ENCODE measurements around the gene TPPP.

Gene TPPP

GRCh38 chr5:644971-645370, 48.2 kb downstream of the TPPP start:
- Histone ChIP-seq H3K27ac (ENCODE audit: low read depth in 2 of 2, low read length in 2 of 2) (no peak overlapping the region), H3K36me3 (ENCODE audit: control insufficient read depth in 2 of 2, insufficient read depth in 2 of 2, low read length in 2 of 2) (peaks cover 14 to 20% of the 10 kb centered on the region in 2 donors), H3K4me1 (ENCODE audit: control insufficient read depth in 2 of 2, insufficient read depth in 2 of 2, low read length in 2 of 2) (no peaks in the 10 kb centered on the region), H3K9ac (ENCODE audit: low read depth in 1 of 2, low read length in 2 of 2) (no peak overlapping the region), H3K27me3 (ENCODE audit: control insufficient read depth in 2 of 2, insufficient read depth in 2 of 2, low read length in 2 of 2) (no peaks in the 10 kb centered on the region), H3K9me3 (ENCODE audit: control insufficient read depth in 2 of 2, low read length in 2 of 2) (no peaks in the 10 kb centered on the region), H3K4me3 (ENCODE audit: low read length in 2 of 2) (no peak overlapping the region)

GRCh38 chr5:644509-644908, 48.6 kb downstream of the TPPP start:
- peaks cover 14 to 20% of the 10 kb centered on the region in 2 donors for H3K36me3 ChIP-seq (ENCODE audit: control insufficient read depth in 2 of 2, insufficient read depth in 2 of 2, low read length in 2 of 2)
- no peaks in the 10 kb centered on the region for H3K27me3 ChIP-seq (ENCODE audit: control insufficient read depth in 2 of 2, insufficient read depth in 2 of 2, low read length in 2 of 2)
- no peaks in the 10 kb centered on the region for H3K9me3 ChIP-seq (ENCODE audit: control insufficient read depth in 2 of 2, low read length in 2 of 2)
- no peak overlapping the region for H3K4me3 ChIP-seq (ENCODE audit: low read length in 2 of 2)
- H3K27ac ChIP-seq (ENCODE audit: low read depth in 2 of 2, low read length in 2 of 2) = no peak overlapping the region
- H3K4me1 ChIP-seq (ENCODE audit: control insufficient read depth in 2 of 2, insufficient read depth in 2 of 2, low read length in 2 of 2) = no peaks in the 10 kb centered on the region
- no peak overlapping the region for H3K9ac ChIP-seq (ENCODE audit: low read depth in 1 of 2, low read length in 2 of 2)

DNA sequence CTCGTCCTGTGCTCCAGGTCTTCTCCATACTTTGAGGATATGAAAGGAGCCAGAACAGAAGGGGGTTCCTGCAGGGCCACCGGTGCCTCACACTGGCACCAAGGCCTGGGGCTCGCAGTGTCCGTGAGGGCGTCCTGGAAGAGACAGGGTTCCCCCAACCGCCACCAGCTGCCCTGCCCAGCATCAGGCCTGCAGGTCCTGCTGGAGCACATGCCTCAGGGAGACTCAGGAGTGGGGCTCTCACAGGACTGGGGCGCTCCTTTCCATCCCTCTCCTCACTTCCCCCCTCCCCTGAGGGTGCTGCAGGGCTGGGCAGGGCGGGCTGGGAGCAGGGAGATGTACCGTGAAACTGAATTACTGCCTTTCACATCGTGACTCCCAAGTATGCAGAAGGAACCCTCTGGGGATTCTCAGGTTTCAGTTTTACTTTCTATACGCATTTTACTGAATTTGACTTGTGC, 49.3 kb downstream of the TPPP start:
- no peaks in the 10 kb centered on the region for H3K27me3 ChIP-seq (ENCODE audit: control insufficient read depth in 2 of 2, insufficient read depth in 2 of 2, low read length in 2 of 2)
- H3K36me3 ChIP-seq (ENCODE audit: control insufficient read depth in 2 of 2, insufficient read depth in 2 of 2, low read length in 2 of 2) = peaks cover 18 to 20% of the 10 kb centered on the region in 2 donors

GRCh38 chr5:643351-643801, 49.8 kb downstream of the TPPP start:
- H3K36me3 ChIP-seq (ENCODE audit: control insufficient read depth in 2 of 2, insufficient read depth in 2 of 2, low read length in 2 of 2) = peaks cover 18 to 22% of the 10 kb centered on the region in 2 donors
- no peaks in the 10 kb centered on the region for H3K4me1 ChIP-seq (ENCODE audit: control insufficient read depth in 2 of 2, insufficient read depth in 2 of 2, low read length in 2 of 2)

More for the DNA sequence above, 49.3 kb downstream of the TPPP start:
- Histone ChIP-seq H3K4me3 (ENCODE audit: low read length in 2 of 2) (no peak overlapping the region), H3K9ac (ENCODE audit: low read depth in 1 of 2, low read length in 2 of 2) (no peak overlapping the region), H3K27ac (ENCODE audit: low read depth in 2 of 2, low read length in 2 of 2) (no peak overlapping the region), H3K9me3 (ENCODE audit: control insufficient read depth in 2 of 2, low read length in 2 of 2) (no peaks in the 10 kb centered on the region), H3K4me1 (ENCODE audit: control insufficient read depth in 2 of 2, insufficient read depth in 2 of 2, low read length in 2 of 2) (no peaks in the 10 kb centered on the region)

DNA sequence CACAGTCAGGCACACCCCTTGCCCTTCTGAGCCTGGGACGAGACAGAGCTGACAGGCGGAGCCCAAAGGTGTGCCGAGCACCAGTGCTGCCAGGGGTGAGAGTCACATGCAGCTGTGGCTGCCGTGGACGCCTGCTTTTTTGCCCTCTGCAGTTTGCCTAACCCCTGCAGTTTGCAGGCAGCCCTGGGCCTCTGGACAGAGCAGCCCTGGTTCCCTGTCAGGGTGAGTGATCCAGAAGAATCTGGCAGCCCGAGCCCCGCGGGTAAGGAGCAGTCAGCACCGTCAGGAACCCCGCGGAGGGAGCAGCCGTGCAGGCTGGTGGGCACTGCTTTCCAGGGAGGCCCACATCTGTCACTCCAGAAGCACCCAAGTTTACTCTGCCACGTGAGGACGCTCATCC, 50.7 kb downstream of the TPPP start:
- H3K9ac ChIP-seq (ENCODE audit: low read depth in 1 of 2, low read length in 2 of 2) = no peak overlapping the region
- H3K27ac ChIP-seq (ENCODE audit: low read depth in 2 of 2, low read length in 2 of 2) = no peak overlapping the region
- no peaks in the 10 kb centered on the region for H3K9me3 ChIP-seq (ENCODE audit: control insufficient read depth in 2 of 2, low read length in 2 of 2)
- no peak overlapping the region for H3K4me3 ChIP-seq (ENCODE audit: low read length in 2 of 2)
- H3K27me3 ChIP-seq (ENCODE audit: control insufficient read depth in 2 of 2, insufficient read depth in 2 of 2, low read length in 2 of 2) = no peaks in the 10 kb centered on the region
- H3K36me3 ChIP-seq (ENCODE audit: control insufficient read depth in 2 of 2, insufficient read depth in 2 of 2, low read length in 2 of 2) = peaks cover 24 to 25% of the 10 kb centered on the region in 2 donors
- H3K4me1 ChIP-seq (ENCODE audit: control insufficient read depth in 2 of 2, insufficient read depth in 2 of 2, low read length in 2 of 2) = no peaks in the 10 kb centered on the region

More at GRCh38 chr5:643351-643801, 49.8 kb downstream of the TPPP start:
- H3K9me3 ChIP-seq (ENCODE audit: control insufficient read depth in 2 of 2, low read length in 2 of 2) = no peaks in the 10 kb centered on the region
- no peak overlapping the region for H3K4me3 ChIP-seq (ENCODE audit: low read length in 2 of 2)
- no peak overlapping the region for H3K9ac ChIP-seq (ENCODE audit: low read depth in 1 of 2, low read length in 2 of 2)
- H3K27ac ChIP-seq (ENCODE audit: low read depth in 2 of 2, low read length in 2 of 2) = no peak overlapping the region
- no peaks in the 10 kb centered on the region for H3K27me3 ChIP-seq (ENCODE audit: control insufficient read depth in 2 of 2, insufficient read depth in 2 of 2, low read length in 2 of 2)

- no peaks in the 10 kb centered on the region for H3K9me3 ChIP-seq (ENCODE audit: control insufficient read depth in 2 of 2, low read length in 2 of 2)
- no peak overlapping the region for H3K4me3 ChIP-seq (ENCODE audit: low read length in 2 of 2)
- no peak overlapping the region for H3K9ac ChIP-seq (ENCODE audit: low read depth in 1 of 2, low read length in 2 of 2)
- no peaks in the 10 kb centered on the region for H3K27me3 ChIP-seq (ENCODE audit: control insufficient read depth in 2 of 2, insufficient read depth in 2 of 2, low read length in 2 of 2)
- no peaks in the 10 kb centered on the region for H3K4me1 ChIP-seq (ENCODE audit: control insufficient read depth in 2 of 2, insufficient read depth in 2 of 2, low read length in 2 of 2)
- no peak overlapping the region for H3K27ac ChIP-seq (ENCODE audit: low read depth in 2 of 2, low read length in 2 of 2)
- peaks cover 25 to 30% of the 10 kb centered on the region in 2 donors for H3K36me3 ChIP-seq (ENCODE audit: control insufficient read depth in 2 of 2, insufficient read depth in 2 of 2, low read length in 2 of 2)
These were observed 51.8 kb downstream of the TPPP start for GRCh38 chr5:641331-641765.

DNA sequence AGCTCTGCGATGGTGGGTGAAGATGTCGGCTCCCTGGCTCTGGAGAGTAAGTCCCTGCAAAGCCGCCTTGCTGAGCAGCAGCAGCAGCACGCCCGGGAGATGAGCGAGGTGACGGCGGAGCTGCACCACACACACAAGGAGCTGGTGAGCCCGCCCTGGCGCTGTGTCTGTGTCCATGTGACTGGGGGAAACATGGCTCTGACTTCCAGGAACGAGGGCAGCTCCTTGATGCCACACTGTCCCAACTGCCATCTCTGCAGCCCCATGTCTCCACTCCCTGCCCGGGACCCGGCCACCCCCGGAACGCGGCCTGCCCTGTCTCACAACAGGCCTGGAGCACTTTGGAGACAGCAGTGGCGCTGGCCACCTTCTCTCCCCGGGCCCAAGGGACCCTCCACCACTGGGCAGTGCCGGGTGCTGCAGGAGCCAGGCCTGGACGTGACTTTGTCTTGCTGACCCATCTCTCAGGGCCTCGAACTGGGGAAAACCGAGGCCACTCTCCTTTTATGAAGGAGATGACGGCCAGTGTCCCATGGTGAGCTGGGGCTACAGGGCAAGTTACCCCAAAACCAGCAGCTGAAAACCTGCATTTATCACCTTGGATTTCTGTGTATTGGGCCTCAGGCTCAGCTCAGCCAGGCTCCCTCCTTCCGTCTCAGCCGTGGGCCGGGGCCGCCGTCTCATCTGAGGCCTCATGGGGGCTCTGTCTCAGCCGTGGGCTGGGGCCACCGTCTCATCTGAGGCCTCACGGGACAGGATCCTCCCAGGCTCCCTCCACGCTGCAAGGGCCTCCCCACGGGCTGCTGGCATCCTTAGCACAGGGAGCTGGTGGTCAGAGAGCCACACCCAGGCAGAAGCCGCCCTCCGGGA, 52.5 kb downstream of the TPPP start:
- H3K36me3 ChIP-seq (ENCODE audit: control insufficient read depth in 2 of 2, insufficient read depth in 2 of 2, low read length in 2 of 2) = peaks cover 27 to 37% of the 10 kb centered on the region in 2 donors

GRCh38 chr5:639584-640213, 53.5 kb downstream of the TPPP start:
- no peak overlapping the region for H3K4me3 ChIP-seq (ENCODE audit: low read length in 2 of 2)
- no peaks in the 10 kb centered on the region for H3K27me3 ChIP-seq (ENCODE audit: control insufficient read depth in 2 of 2, insufficient read depth in 2 of 2, low read length in 2 of 2)
- H3K27ac ChIP-seq (ENCODE audit: low read depth in 2 of 2, low read length in 2 of 2) = no peak overlapping the region
- H3K4me1 ChIP-seq (ENCODE audit: control insufficient read depth in 2 of 2, insufficient read depth in 2 of 2, low read length in 2 of 2) = no peaks in the 10 kb centered on the region
- no peak overlapping the region for H3K9ac ChIP-seq (ENCODE audit: low read depth in 1 of 2, low read length in 2 of 2)
- H3K36me3 ChIP-seq (ENCODE audit: control insufficient read depth in 2 of 2, insufficient read depth in 2 of 2, low read length in 2 of 2) = peaks cover 31 to 41% of the 10 kb centered on the region in 2 donors
- H3K9me3 ChIP-seq (ENCODE audit: control insufficient read depth in 2 of 2, low read length in 2 of 2) = peaks cover 0 to 2% of the 10 kb centered on the region in 2 donors

More for the DNA sequence above, 52.5 kb downstream of the TPPP start:
- H3K9me3 ChIP-seq (ENCODE audit: control insufficient read depth in 2 of 2, low read length in 2 of 2) = no peaks in the 10 kb centered on the region
- H3K4me1 ChIP-seq (ENCODE audit: control insufficient read depth in 2 of 2, insufficient read depth in 2 of 2, low read length in 2 of 2) = no peaks in the 10 kb centered on the region
- no peaks in the 10 kb centered on the region for H3K27me3 ChIP-seq (ENCODE audit: control insufficient read depth in 2 of 2, insufficient read depth in 2 of 2, low read length in 2 of 2)
- no peak overlapping the region for H3K27ac ChIP-seq (ENCODE audit: low read depth in 2 of 2, low read length in 2 of 2)
- H3K4me3 ChIP-seq (ENCODE audit: low read length in 2 of 2) = no peak overlapping the region
- H3K9ac ChIP-seq (ENCODE audit: low read depth in 1 of 2, low read length in 2 of 2) = no peak overlapping the region

- Histone ChIP-seq H3K36me3 (ENCODE audit: control insufficient read depth in 2 of 2, insufficient read depth in 2 of 2, low read length in 2 of 2) (peaks cover 31 to 37% of the 10 kb centered on the region in 2 donors), H3K27me3 (ENCODE audit: control insufficient read depth in 2 of 2, insufficient read depth in 2 of 2, low read length in 2 of 2) (no peaks in the 10 kb centered on the region), H3K27ac (ENCODE audit: low read depth in 2 of 2, low read length in 2 of 2) (no peak overlapping the region), H3K9ac (ENCODE audit: low read depth in 1 of 2, low read length in 2 of 2) (no peak overlapping the region), H3K9me3 (ENCODE audit: control insufficient read depth in 2 of 2, low read length in 2 of 2) (peaks cover 0 to 2% of the 10 kb centered on the region in 2 donors), H3K4me3 (ENCODE audit: low read length in 2 of 2) (no peak overlapping the region), H3K4me1 (ENCODE audit: control insufficient read depth in 2 of 2, insufficient read depth in 2 of 2, low read length in 2 of 2) (no peaks in the 10 kb centered on the region)
These were observed 54.0 kb downstream of the TPPP start for GRCh38 chr5:639253-639530.

- H3K27me3 ChIP-seq (ENCODE audit: control insufficient read depth in 2 of 2, insufficient read depth in 2 of 2, low read length in 2 of 2) = no peaks in the 10 kb centered on the region
- peaks cover 31 to 37% of the 10 kb centered on the region in 2 donors for H3K36me3 ChIP-seq (ENCODE audit: control insufficient read depth in 2 of 2, insufficient read depth in 2 of 2, low read length in 2 of 2)
These were observed 54.5 kb downstream of the TPPP start for GRCh38 chr5:638501-639252.

More at GRCh38 chr5:638501-639252, 54.5 kb downstream of the TPPP start:
- Histone ChIP-seq H3K9ac (ENCODE audit: low read depth in 1 of 2, low read length in 2 of 2) (no peak overlapping the region), H3K4me1 (ENCODE audit: control insufficient read depth in 2 of 2, insufficient read depth in 2 of 2, low read length in 2 of 2) (no peaks in the 10 kb centered on the region), H3K4me3 (ENCODE audit: low read length in 2 of 2) (no peak overlapping the region), H3K27ac (ENCODE audit: low read depth in 2 of 2, low read length in 2 of 2) (no peak overlapping the region), H3K9me3 (ENCODE audit: control insufficient read depth in 2 of 2, low read length in 2 of 2) (peaks cover 0 to 2% of the 10 kb centered on the region in 2 donors)
